Ascending aorta (tissue), 2 donors: ENCODE measurements around the gene VAV1. TPM values are rescaled to one million over a fixed set of nuclear protein-coding genes. Genes with fewer than 3 reads are reported as not detected.

Source experiments
- DNase-seq, 2 donors: peaks; one replicate each; pipeline ENCODE4 v3.0.0-alpha.2; 2019; ENCODE audit warnings: low spot score in 2 of 2
- H3K27ac ChIP-seq, 2 donors: fragments of 200-600 bp; sonication (generic); one replicate each; pipeline ENCODE4 v1.5.1; 2016 to 2017; ENCODE audit warnings: mild to moderate bottlenecking in 1 of 2
- H3K27me3 ChIP-seq: fragments of 200-600 bp; sonication (generic); one replicate; pipeline ENCODE4 v1.5.1; 2017
- H3K36me3 ChIP-seq, 2 donors: fragments of 200-600 bp; sonication (generic); one replicate each; pipeline ENCODE4 v1.5.1; 2016
- H3K4me1 ChIP-seq, 2 donors: fragments of 200-600 bp; sonication (generic); one replicate each; pipeline ENCODE4 v1.5.1; 2016 to 2017; ENCODE audit warnings: mild to moderate bottlenecking in 1 of 2
- H3K4me3 ChIP-seq, 2 donors: fragments of 200-600 bp; sonication (generic); one replicate each; pipeline ENCODE4 v1.5.1; 2016 to 2017; ENCODE audit warnings: mild to moderate bottlenecking in 1 of 2
- H3K9me3 ChIP-seq, 2 donors: fragments of 200-600 bp; sonication (generic); one replicate each; pipeline ENCODE4 v1.5.1; 2016
- intact Hi-C: fragments of 100-400 bp; cut with DNase I; formaldehyde crosslinking; loops from one replicate; pipeline ENCODE4 v1.15.1; 2023
- total RNA-seq: library from RNA; depleted of rRNA; stranded (reverse); fragments of >200 nt; gene quantifications from one replicate; pipeline ENCODE4 v1.1.0, GENCODE V29; 2016
- TF ChIP-seq, protein P1 (sequence below), 3 experiments: fragments of 200-600 bp in 2 of 3; fragments of 450-650 bp in 1 of 3; sonication (generic) in 2 of 3; IDR thresholded peaks; one replicate each; pipeline ENCODE4 v1.5.1; 2016 to 2019; ENCODE audit warnings: antibody characterized with exemption in 3 of 3, mild to moderate bottlenecking in 1 of 3, moderate library complexity in 1 of 3

The VAV1 gene
- total RNA-seq, 1 donor from 2014 or later = 4.4 TPM

DNA sequence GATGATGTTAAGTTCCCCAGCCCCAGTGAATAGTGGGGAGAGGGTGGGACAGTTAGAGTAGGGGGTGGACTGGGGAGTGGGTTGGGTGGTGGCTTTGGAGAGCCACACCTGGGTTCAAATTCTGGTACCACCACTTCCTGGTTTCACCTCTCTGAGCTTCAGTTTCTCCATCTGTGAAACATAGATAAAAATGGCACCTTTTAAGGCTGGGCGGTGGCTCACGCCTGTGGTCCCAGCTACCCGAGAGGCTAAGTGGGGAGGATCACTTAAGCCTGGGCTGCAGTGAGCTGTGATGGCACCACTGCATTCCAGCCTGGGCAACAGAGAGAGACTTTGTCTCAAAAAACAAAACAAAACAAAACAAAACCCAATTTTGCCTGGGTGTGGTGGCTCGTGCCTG, 5.9 kb downstream of the VAV1 start:
- DNase-seq = no peak
- Histone ChIP-seq H3K36me3 (no peaks in the 10 kb centered on the region), H3K9me3 (no peaks in the 10 kb centered on the region), H3K4me3 (no peak overlapping the region), H3K27me3 (no peaks in the 10 kb centered on the region), H3K27ac (no peak overlapping the region), H3K4me1 (no peaks in the 10 kb centered on the region)
- TF ChIP-seq, protein P1, sequence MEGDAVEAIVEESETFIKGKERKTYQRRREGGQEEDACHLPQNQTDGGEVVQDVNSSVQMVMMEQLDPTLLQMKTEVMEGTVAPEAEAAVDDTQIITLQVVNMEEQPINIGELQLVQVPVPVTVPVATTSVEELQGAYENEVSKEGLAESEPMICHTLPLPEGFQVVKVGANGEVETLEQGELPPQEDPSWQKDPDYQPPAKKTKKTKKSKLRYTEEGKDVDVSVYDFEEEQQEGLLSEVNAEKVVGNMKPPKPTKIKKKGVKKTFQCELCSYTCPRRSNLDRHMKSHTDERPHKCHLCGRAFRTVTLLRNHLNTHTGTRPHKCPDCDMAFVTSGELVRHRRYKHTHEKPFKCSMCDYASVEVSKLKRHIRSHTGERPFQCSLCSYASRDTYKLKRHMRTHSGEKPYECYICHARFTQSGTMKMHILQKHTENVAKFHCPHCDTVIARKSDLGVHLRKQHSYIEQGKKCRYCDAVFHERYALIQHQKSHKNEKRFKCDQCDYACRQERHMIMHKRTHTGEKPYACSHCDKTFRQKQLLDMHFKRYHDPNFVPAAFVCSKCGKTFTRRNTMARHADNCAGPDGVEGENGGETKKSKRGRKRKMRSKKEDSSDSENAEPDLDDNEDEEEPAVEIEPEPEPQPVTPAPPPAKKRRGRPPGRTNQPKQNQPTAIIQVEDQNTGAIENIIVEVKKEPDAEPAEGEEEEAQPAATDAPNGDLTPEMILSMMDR (IDR thresholded peaks at IDR 0.05) = no peak
- intact Hi-C loops = no loop called here

DNA sequence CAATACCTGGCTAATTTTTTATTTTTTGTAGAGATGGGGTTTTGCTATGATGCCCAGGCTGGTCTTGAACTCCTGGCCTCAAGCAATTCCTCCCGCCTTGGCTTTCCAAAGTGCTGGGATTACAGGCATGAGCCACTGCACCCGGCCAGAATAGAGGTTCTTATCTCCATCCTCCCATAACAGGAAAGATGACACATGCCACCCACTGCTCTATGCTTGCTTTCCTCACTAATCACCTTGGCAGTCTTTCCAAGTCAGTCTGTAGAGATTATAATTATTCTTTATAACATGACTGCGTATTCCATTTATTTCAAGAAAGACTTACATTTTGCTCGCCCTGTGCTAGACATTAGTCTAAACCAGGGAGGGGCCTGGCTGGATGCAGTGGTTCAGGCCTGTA, 6.7 kb downstream of the VAV1 start:
- Histone ChIP-seq H3K27me3 (no peaks in the 10 kb centered on the region), H3K9me3 (no peaks in the 10 kb centered on the region)

DNA sequence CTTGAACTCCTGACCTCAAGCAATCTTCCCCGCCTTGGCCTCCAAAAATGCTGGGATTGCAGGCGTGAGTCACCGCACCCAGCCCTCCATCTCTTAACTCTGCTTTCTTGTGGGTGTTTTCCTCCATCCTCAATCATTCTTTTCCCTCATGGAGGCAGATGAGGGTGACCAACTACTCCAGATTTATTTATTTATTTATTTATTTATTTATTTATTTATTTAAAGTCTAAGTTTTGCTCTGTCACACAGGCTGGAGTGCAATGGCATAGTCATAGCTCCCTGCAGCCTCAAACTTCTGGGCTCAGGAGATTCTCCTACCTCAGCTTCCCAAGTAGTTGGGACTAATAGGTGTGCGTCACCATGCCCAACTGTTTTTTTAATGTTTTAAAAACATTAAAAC, 14.9 kb downstream of the VAV1 start:
- TF ChIP-seq, protein P1 (IDR thresholded peaks at IDR 0.05) = no peak
- H3K27me3 ChIP-seq = no peaks in the 10 kb centered on the region
- no peak for DNase-seq
- no peaks in the 10 kb centered on the region for H3K4me1 ChIP-seq
- intact Hi-C loops = no loop called here
- H3K9me3 ChIP-seq = no peaks in the 10 kb centered on the region
- no peaks in the 10 kb centered on the region for H3K36me3 ChIP-seq
- H3K27ac ChIP-seq = no peak overlapping the region
- H3K4me3 ChIP-seq = no peak overlapping the region

More for the DNA sequence above, 6.7 kb downstream of the VAV1 start:
- intact Hi-C loops = no loop called here
- no peak for DNase-seq
- TF ChIP-seq, protein P1 (IDR thresholded peaks at IDR 0.05) = no peak
- Histone ChIP-seq H3K4me1 (no peaks in the 10 kb centered on the region), H3K4me3 (no peak overlapping the region), H3K27ac (no peak overlapping the region), H3K36me3 (no peaks in the 10 kb centered on the region)

DNA sequence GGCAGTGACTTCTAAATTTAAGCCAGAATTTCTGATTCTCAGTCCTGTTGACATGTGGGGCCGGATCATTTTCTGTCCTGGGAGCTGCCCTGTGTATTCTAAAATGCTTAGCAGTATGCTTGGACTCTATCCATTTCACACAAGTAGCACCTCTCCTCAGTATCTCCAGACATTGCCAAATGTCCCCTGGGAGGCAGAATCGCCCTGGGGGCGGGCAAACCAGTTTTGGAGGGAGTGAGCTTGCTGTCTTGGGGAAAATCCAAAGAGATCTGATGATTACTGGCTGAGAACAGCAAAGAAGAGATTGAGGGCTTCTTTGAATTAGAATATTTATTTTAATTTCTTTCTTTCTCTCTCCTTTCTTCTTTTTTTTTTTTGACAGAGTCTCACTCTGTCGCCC, 16.4 kb downstream of the VAV1 start:
- intact Hi-C loops = no loop called here
- no peak for DNase-seq
- no peak overlapping the region for H3K27ac ChIP-seq
- H3K9me3 ChIP-seq = no peaks in the 10 kb centered on the region
- no peaks in the 10 kb centered on the region for H3K27me3 ChIP-seq
- H3K4me1 ChIP-seq = no peaks in the 10 kb centered on the region
- no peak overlapping the region for H3K4me3 ChIP-seq
- H3K36me3 ChIP-seq = no peaks in the 10 kb centered on the region
- TF ChIP-seq, protein P1 (IDR thresholded peaks at IDR 0.05) = no peak

DNA sequence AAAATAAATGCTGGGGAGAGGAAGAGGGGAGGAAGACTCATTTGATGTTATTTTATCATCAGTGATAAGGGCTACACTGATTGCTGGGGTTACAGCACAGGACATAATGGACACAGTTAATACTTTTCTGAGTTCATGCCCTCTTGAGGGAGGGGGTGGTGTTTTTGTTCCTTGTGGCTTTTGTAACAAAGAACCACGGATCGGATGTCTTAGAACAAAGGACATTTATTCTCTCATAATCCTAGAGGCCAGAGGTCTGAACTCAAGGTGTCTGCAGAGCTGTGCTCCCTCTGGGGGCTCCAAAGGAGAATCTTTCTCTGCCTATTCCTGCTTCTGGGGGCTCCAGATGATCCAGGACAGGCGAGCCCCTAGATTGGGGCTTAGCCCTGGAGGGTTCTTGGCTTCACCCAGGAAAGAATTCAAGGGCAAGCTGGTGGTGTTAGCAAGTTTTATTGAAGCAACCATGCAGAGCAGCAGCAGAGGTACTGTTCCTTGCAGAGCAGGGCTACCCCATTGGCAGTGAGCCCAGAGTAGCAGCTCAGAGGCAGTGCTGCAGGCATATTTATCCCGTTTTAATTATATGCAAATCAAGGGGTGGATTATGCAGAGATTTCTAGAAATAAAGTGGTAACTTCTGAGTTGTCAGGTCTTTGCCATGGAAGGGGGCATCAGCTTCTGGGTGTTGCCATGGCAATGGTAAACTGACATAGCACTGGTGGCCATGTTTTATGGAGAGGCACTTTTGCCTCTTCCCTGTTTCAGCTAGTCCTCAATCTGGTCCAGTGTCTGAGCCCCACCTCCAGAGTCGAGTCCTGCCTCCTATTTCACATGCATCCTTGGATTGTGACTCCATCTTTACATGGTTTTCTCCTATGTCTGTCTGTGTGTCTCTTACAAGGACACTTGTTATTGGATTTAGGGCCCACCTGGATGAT, 18.0 kb downstream of the VAV1 start:
- Histone ChIP-seq H3K4me3 (no peak overlapping the region), H3K27me3 (no peaks in the 10 kb centered on the region), H3K36me3 (no peaks in the 10 kb centered on the region), H3K4me1 (no peaks in the 10 kb centered on the region), H3K9me3 (peaks cover 0 to 12% of the 10 kb centered on the region in 2 donors), H3K27ac (no peak overlapping the region)
- intact Hi-C loops = no loop called here
- no peak for DNase-seq
- TF ChIP-seq, protein P1 (IDR thresholded peaks at IDR 0.05) = no peak
